IMR-90 (cell line): ENCODE results near the gene CMKLR1. TPM values are rescaled to one million over a fixed set of nuclear protein-coding genes. Genes with fewer than 3 reads are reported as not detected.

ENCODE experiments used
- ATAC-seq: fragments of 200-7000 bp; cut with Tn5 transposase; 2 replicates; pipeline ENCODE4 v1.9.1; 2020; ENCODE audit warnings: low read depth, mild to moderate bottlenecking, moderate library complexity
- BruUV-seq: library from RNA; stranded (reverse); fragments of 400-500 nt; replicated peaks from 2 replicates; lab custom pipeline; 2021; lab: Mats Ljungman, UMichigan
- CTCF ChIA-PET: fragments of 300-600 bp; formaldehyde crosslinking; extraction: SDS; loops from one replicate; lab custom pipeline; 2021; ENCODE audit warnings: antibody characterized with exemption; lab: Yijun Ruan, JAX
- POLR2A ChIA-PET: fragments of 300-600 bp; sonication (Branson Sonifier 250); formaldehyde crosslinking; loops from one replicate; lab custom pipeline; 2022; ENCODE audit warnings: antibody characterized with exemption; ENCODE audit not compliant: unreplicated experiment; lab: Charles Lee
- DNase-seq: peaks from one replicate; pipeline ENCODE4 v3.0.0; 2013
- H2AFZ ChIP-seq: replicated peaks from 2 replicates; pipeline ENCODE3; 2013; ENCODE audit warnings: low read length, mild to moderate bottlenecking; ENCODE audit not compliant: poor library complexity
- H2AK5ac ChIP-seq: 2 replicates; pipeline ENCODE4 v1.6.1; 2013; ENCODE audit warnings: low read depth, low read length, inconsistent platforms
- H2AK9ac ChIP-seq: replicated peaks from 2 replicates; pipeline ENCODE3; 2013; ENCODE audit warnings: mild to moderate bottlenecking, low read depth, low read length, moderate library complexity; ENCODE audit not compliant: poor library complexity
- H2BK120ac ChIP-seq: 2 replicates; pipeline ENCODE4 v1.6.1; 2013; ENCODE audit warnings: low read depth, low read length, inconsistent platforms
- H2BK15ac ChIP-seq: 3 replicates; pipeline ENCODE4 v1.6.1; 2013; ENCODE audit warnings: low read depth, low read length, inconsistent platforms
- H2BK20ac ChIP-seq: 2 replicates; pipeline ENCODE4 v1.6.1; 2013; ENCODE audit warnings: low read depth, mild to moderate bottlenecking, inconsistent platforms, low read length, moderate library complexity
- H2BK5ac ChIP-seq: 2 replicates; pipeline ENCODE4 v1.6.1; 2013; ENCODE audit warnings: mild to moderate bottlenecking, low read depth, low read length, inconsistent platforms; ENCODE audit not compliant: poor library complexity, severe bottlenecking
- H3K14ac ChIP-seq: replicated peaks from 2 replicates; pipeline ENCODE4 v1.6.1; 2013; ENCODE audit warnings: low read depth, low read length, inconsistent platforms
- H3K18ac ChIP-seq: 2 replicates; pipeline ENCODE4 v1.6.1; 2013; ENCODE audit warnings: low read depth, low read length, control low read depth
- H3K23ac ChIP-seq: 2 replicates; pipeline ENCODE4 v1.6.1; 2013; ENCODE audit warnings: low read depth, low read length, inconsistent platforms
- H3K27ac ChIP-seq: 2 replicates; pipeline ENCODE4 v1.5.1; 2013; ENCODE audit warnings: mild to moderate bottlenecking, control low read depth, low read length; ENCODE audit not compliant: insufficient read depth
- H3K27me3 ChIP-seq: 2 replicates; pipeline ENCODE4 v1.6.1; 2013; ENCODE audit warnings: low read length; ENCODE audit not compliant: control insufficient read depth, insufficient read depth
- H3K36me3 ChIP-seq: 2 replicates; pipeline ENCODE4 v1.6.1; 2013; ENCODE audit warnings: low read length, mixed read lengths; ENCODE audit not compliant: control insufficient read depth, insufficient read depth
- H3K4ac ChIP-seq: 2 replicates; pipeline ENCODE4 v1.6.1; 2013; ENCODE audit warnings: low read depth, low read length, inconsistent platforms
- H3K4me1 ChIP-seq: 2 replicates; pipeline ENCODE4 v1.6.1; 2013; ENCODE audit warnings: low read length, mixed read lengths; ENCODE audit not compliant: control insufficient read depth, insufficient read depth
- H3K4me2 ChIP-seq: 2 replicates; pipeline ENCODE4 v1.6.1; 2013; ENCODE audit warnings: low read depth, mild to moderate bottlenecking, control low read depth, low read length, moderate library complexity
- H3K4me3 ChIP-seq: 2 replicates; pipeline ENCODE4 v1.5.1; 2013; ENCODE audit warnings: low read depth, mild to moderate bottlenecking, control low read depth, low read length, moderate library complexity; ENCODE audit not compliant: insufficient read depth
- H3K56ac ChIP-seq: 2 replicates; pipeline ENCODE4 v1.6.1; 2013; ENCODE audit warnings: low read length, inconsistent platforms; ENCODE audit not compliant: insufficient read depth; ENCODE audit errors: extremely low read depth
- H3K79me1 ChIP-seq, 2 experiments: 2 replicates each; pipeline ENCODE4 v1.6.1; 2013; ENCODE audit warnings: low read length in 2 of 2, inconsistent platforms in 1 of 2, low read depth in 1 of 2
- H3K9ac ChIP-seq: 2 replicates; pipeline ENCODE4 v1.6.1; 2013; ENCODE audit warnings: low read depth, low read length, control low read depth
- H3K9me1 ChIP-seq: 2 replicates; pipeline ENCODE4 v1.6.1; 2013; ENCODE audit warnings: low read length, inconsistent platforms; ENCODE audit not compliant: insufficient read depth
- H3K9me3 ChIP-seq: 2 replicates; pipeline ENCODE4 v1.6.1; 2013; ENCODE audit warnings: low read length; ENCODE audit not compliant: control insufficient read depth, insufficient read depth
- H4K20me1 ChIP-seq: 2 replicates; pipeline ENCODE4 v1.6.1; 2013; ENCODE audit warnings: low read length, inconsistent platforms; ENCODE audit not compliant: insufficient read depth
- H4K5ac ChIP-seq: 2 replicates; pipeline ENCODE4 v1.6.1; 2013; ENCODE audit warnings: mild to moderate bottlenecking, low read depth, low read length, control low read depth
- H4K8ac ChIP-seq, 2 experiments: 2 replicates each; pipeline ENCODE4 v1.6.1; 2013; ENCODE audit warnings: low read depth in 2 of 2, low read length in 2 of 2, control low read depth in 1 of 2, inconsistent platforms in 1 of 2
- H4K91ac ChIP-seq: 2 replicates; pipeline ENCODE4 v1.6.1; 2013; ENCODE audit warnings: low read depth, low read length, inconsistent platforms; ENCODE audit not compliant: insufficient read depth
- BHLHE40 ChIP-seq: fragments of 150-350 bp; IDR thresholded peaks from 2 replicates; pipeline ENCODE4 v1.6.1; 2016; ENCODE audit warnings: mild to moderate bottlenecking, low read depth, low read length
- CEBPB ChIP-seq: IDR thresholded peaks from 2 replicates; pipeline ENCODE4 v1.6.1; 2012; ENCODE audit warnings: low read depth, low read length, improper control_type of control experiment
- CHD1 ChIP-seq: IDR thresholded peaks from 2 replicates; pipeline ENCODE4 v1.6.1; 2012; ENCODE audit warnings: low read depth, low read length, improper control_type of control experiment
- FOS ChIP-seq: fragments of 150-350 bp; IDR thresholded peaks from 2 replicates; pipeline ENCODE4 v1.6.1; 2016; ENCODE audit warnings: low read depth, low read length
- MAFK ChIP-seq: IDR thresholded peaks from 2 replicates; pipeline ENCODE4 v1.6.1; 2012; ENCODE audit warnings: low read depth, low read length, improper control_type of control experiment
- MAZ ChIP-seq: IDR thresholded peaks from 2 replicates; pipeline ENCODE4 v1.6.1; 2012; ENCODE audit warnings: low read depth, mild to moderate bottlenecking, low read length, improper control_type of control experiment, moderate library complexity, borderline replicate concordance
- MXI1 ChIP-seq: IDR thresholded peaks from 2 replicates; pipeline ENCODE4 v1.6.1; 2012; ENCODE audit warnings: low read depth, mild to moderate bottlenecking, low read length, moderate library complexity, borderline replicate concordance
- NFE2L2 ChIP-seq: fragments of 150-350 bp; IDR thresholded peaks from 2 replicates; pipeline ENCODE4 v1.6.1; 2016; ENCODE audit warnings: low read depth, mild to moderate bottlenecking, low read length
- POLR2A ChIP-seq: IDR thresholded peaks from 2 replicates; pipeline ENCODE4 v1.6.1; 2012; ENCODE audit warnings: mild to moderate bottlenecking, low read depth, low read length
- RAD21 ChIP-seq: IDR thresholded peaks from 2 replicates; pipeline ENCODE4 v1.6.1; 2012; ENCODE audit warnings: low read length, improper control_type of control experiment
- RCOR1 ChIP-seq: IDR thresholded peaks from 2 replicates; pipeline ENCODE4 v1.6.1; 2012; ENCODE audit warnings: mild to moderate bottlenecking, low read length, improper control_type of control experiment; ENCODE audit not compliant: insufficient replicate concordance
- RFX5 ChIP-seq: IDR thresholded peaks from 2 replicates; pipeline ENCODE4 v1.8.0; 2012; ENCODE audit warnings: low read depth, mild to moderate bottlenecking, low read length, moderate library complexity
- SMC3 ChIP-seq: fragments of 150-350 bp; IDR thresholded peaks from 2 replicates; pipeline ENCODE4 v1.6.1; 2016; ENCODE audit warnings: low read depth, mild to moderate bottlenecking, antibody characterized with exemption, low read length, moderate library complexity
- WGBS, 2 experiments: methylation state at CpG; one replicate each; pipeline versions ENCODE4 v1.1.5 to v1.1.7; 2013; ENCODE audit warnings: missing lambda C conversion rate in 2 of 2; ENCODE audit not compliant: insufficient read length in 1 of 2; ENCODE audit errors: extremely low coverage in 2 of 2; 5-methylcytosine and 5-hydroxymethylcytosine counted together
- dilution Hi-C: fragments of 300-500 bp; cut with HindIII; formaldehyde crosslinking; loops from one replicate; pipeline ENCODE4 v1.14.3; 2018; ENCODE audit warnings: low sequenced_read_pairs; ENCODE audit not compliant: unreplicated experiment
- in situ Hi-C: fragments of 300-500 bp; cut with MboI; formaldehyde crosslinking; loops from 3 replicates; pipeline ENCODE4 v1.14.3; 2019; ENCODE audit warnings: low sequenced_read_pairs, inconsistent platforms, mixed read lengths
- intact Hi-C: fragments of 100-400 bp; cut with micrococcal nuclease; formaldehyde crosslinking; loops from 2 replicates; pipeline ENCODE4 v1.10.0; 2022
- polyA plus RNA-seq, 3 experiments: library from polyadenylated mRNA; depleted of rRNA; stranded (reverse); fragments of >200 nt; gene quantifications; 2 replicates each; pipeline ENCODE4 v1.2.3, GENCODE V29; 2012; ENCODE audit warnings: low replicate concordance in 1 of 3
- total RNA-seq: library from RNA; depleted of rRNA; stranded (reverse); fragments of >200 nt; gene quantifications from 2 replicates; pipeline ENCODE4 v1.2.3, GENCODE V29; 2012
- TF ChIP-seq, protein P1 (sequence below): fragments of 150-350 bp; IDR thresholded peaks from 2 replicates; pipeline ENCODE4 v1.6.1; 2016; ENCODE audit warnings: low read depth, mild to moderate bottlenecking, low read length, moderate library complexity, borderline replicate concordance
- TF ChIP-seq, protein P2 (sequence below): conservative IDR thresholded peaks from 2 replicates; pipeline ENCODE4 v1.5.1; 2012; ENCODE audit warnings: mild to moderate bottlenecking, low read depth, low read length, improper control_type of control experiment
- TF ChIP-seq, protein P3 (sequence below): fragments of 150-350 bp; IDR thresholded peaks from 2 replicates; pipeline ENCODE4 v1.6.1; 2017; ENCODE audit warnings: mild to moderate bottlenecking, antibody characterized with exemption, low read length, low read depth

Gene CMKLR1
- total and polyA plus RNA-seq, 2 of the 4 experiments (the other 2 are of a cell fraction) = not detected

DNA sequence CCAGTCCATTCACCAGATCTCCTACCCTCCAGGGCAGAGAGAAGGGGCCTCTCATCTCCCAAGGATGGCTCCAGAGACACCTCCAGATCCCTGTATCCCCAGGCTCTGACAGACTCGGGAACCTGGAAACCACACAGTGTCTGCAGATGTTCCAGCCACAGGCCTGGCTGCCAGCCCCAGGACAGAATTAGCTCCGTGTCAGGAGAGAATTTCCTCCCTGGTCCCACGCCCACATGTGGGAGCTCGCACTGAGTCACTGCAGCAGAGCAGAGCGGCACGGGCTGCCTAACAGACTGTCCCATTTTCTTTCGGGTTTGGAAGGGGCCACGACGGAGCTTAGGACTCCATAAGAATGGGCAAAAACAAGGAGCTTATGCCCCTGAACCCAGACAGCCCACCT, 33.6 kb downstream of the CMKLR1 start:
- WGBS, 2 experiments = 0% methylated on average over 2 of the region's 9 CpGs; no CpG with 5 or more reads in 1 of the 2 experiments

More for the DNA sequence above, 33.6 kb downstream of the CMKLR1 start:
- DNase-seq (peak; percentile 71), ATAC-seq (peak; percentile 83)
- no peaks in the 10 kb centered on the region for H3K27me3 ChIP-seq
- no peaks in the 10 kb centered on the region for H3K79me1 ChIP-seq
- no peak overlapping the region for H4K5ac ChIP-seq
- BruUV-seq = no TSS peak
- H4K91ac ChIP-seq = no peak overlapping the region
- no peak overlapping the region for H2AK5ac ChIP-seq
- H2BK120ac ChIP-seq = no peak overlapping the region
- no peaks in the 10 kb centered on the region for H3K4me1 ChIP-seq
- no peak overlapping the region for H3K18ac ChIP-seq
- no peak overlapping the region for H2BK5ac ChIP-seq
- H3K56ac ChIP-seq = no peak overlapping the region
- no peaks in the 10 kb centered on the region for H3K9me1 ChIP-seq
- intact Hi-C loops (no loop called here), dilution Hi-C loops (no loop called here), in situ Hi-C loops (no loop called here)
- H2BK20ac ChIP-seq = no peak overlapping the region
- no peak overlapping the region for H2BK15ac ChIP-seq
- H2AFZ ChIP-seq = no peak overlapping the region
- no peaks in the 10 kb centered on the region for H4K20me1 ChIP-seq
- H3K36me3 ChIP-seq = no peaks in the 10 kb centered on the region
- TF ChIP-seq RAD21 (no peak), POLR2A (no peak), RCOR1 (no peak), NFE2L2 (no peak), FOS (peak; percentile 34; the same call in 1 of the 2 replicates), BHLHE40 (peak; percentile 90), CHD1 (no peak), MXI1 (no peak), SMC3 (no peak), MAZ (no peak), CEBPB (no peak), RFX5 (no peak), MAFK (no peak)
- TF ChIP-seq, protein P1, sequence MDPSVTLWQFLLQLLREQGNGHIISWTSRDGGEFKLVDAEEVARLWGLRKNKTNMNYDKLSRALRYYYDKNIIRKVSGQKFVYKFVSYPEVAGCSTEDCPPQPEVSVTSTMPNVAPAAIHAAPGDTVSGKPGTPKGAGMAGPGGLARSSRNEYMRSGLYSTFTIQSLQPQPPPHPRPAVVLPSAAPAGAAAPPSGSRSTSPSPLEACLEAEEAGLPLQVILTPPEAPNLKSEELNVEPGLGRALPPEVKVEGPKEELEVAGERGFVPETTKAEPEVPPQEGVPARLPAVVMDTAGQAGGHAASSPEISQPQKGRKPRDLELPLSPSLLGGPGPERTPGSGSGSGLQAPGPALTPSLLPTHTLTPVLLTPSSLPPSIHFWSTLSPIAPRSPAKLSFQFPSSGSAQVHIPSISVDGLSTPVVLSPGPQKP = no peak
- TF ChIP-seq, protein P2, sequence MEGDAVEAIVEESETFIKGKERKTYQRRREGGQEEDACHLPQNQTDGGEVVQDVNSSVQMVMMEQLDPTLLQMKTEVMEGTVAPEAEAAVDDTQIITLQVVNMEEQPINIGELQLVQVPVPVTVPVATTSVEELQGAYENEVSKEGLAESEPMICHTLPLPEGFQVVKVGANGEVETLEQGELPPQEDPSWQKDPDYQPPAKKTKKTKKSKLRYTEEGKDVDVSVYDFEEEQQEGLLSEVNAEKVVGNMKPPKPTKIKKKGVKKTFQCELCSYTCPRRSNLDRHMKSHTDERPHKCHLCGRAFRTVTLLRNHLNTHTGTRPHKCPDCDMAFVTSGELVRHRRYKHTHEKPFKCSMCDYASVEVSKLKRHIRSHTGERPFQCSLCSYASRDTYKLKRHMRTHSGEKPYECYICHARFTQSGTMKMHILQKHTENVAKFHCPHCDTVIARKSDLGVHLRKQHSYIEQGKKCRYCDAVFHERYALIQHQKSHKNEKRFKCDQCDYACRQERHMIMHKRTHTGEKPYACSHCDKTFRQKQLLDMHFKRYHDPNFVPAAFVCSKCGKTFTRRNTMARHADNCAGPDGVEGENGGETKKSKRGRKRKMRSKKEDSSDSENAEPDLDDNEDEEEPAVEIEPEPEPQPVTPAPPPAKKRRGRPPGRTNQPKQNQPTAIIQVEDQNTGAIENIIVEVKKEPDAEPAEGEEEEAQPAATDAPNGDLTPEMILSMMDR = no peak
- TF ChIP-seq, protein P3, sequence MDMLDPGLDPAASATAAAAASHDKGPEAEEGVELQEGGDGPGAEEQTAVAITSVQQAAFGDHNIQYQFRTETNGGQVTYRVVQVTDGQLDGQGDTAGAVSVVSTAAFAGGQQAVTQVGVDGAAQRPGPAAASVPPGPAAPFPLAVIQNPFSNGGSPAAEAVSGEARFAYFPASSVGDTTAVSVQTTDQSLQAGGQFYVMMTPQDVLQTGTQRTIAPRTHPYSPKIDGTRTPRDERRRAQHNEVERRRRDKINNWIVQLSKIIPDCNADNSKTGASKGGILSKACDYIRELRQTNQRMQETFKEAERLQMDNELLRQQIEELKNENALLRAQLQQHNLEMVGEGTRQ = no peak
- POLR2A ChIA-PET = no interaction called here
- no peak overlapping the region for H3K4ac ChIP-seq
- H3K9ac ChIP-seq = no peak overlapping the region
- H3K14ac ChIP-seq = no peak overlapping the region
- peak overlapping the region; percentile 1 for H2AK9ac ChIP-seq
- no peak overlapping the region for H3K23ac ChIP-seq
- H3K4me3 ChIP-seq = no peak overlapping the region
- H3K27ac ChIP-seq = no peak overlapping the region
- CTCF ChIA-PET = no interaction called here
- H3K9me3 ChIP-seq = no peaks in the 10 kb centered on the region
- peak overlapping the region; percentile 63; the same call in 1 of the 2 replicates for H3K4me2 ChIP-seq
- no peak overlapping the region for H4K8ac ChIP-seq
